SK-N-SH (cell line): ENCODE measurements around the gene ASCC3.

Experiments used
- CHD2 ChIP-seq: fragments of 150-350 bp; IDR thresholded peaks from 2 replicates; pipeline ENCODE4 v1.6.1; 2018; ENCODE audit warnings: low read length; ENCODE audit not compliant: partially characterized antibody
- CTCF ChIP-seq: fragments of 200-600 bp; sonication (generic); IDR thresholded peaks from 2 replicates; pipeline ENCODE4 v1.6.1; 2017; ENCODE audit warnings: antibody characterized with exemption, mild to moderate bottlenecking, moderate library complexity
- RAD21 ChIP-seq: IDR thresholded peaks from 2 replicates; pipeline ENCODE4 v1.6.1; 2012; ENCODE audit warnings: mild to moderate bottlenecking, low read length
- RFX5 ChIP-seq: IDR thresholded peaks from 2 replicates; pipeline ENCODE4 v1.6.1; 2012; ENCODE audit warnings: mild to moderate bottlenecking, improper control_type of control experiment, low read length
- TF ChIP-seq, protein P1 (sequence below): fragments of 150-350 bp; IDR thresholded peaks from 2 replicates; pipeline ENCODE4 v1.6.1; 2017; ENCODE audit warnings: antibody characterized with exemption, low read length, low read depth, borderline replicate concordance

- TF ChIP-seq RFX5 (no peak), RAD21 (no peak), CTCF (no peak), CHD2 (no peak)
- TF ChIP-seq, protein P1, sequence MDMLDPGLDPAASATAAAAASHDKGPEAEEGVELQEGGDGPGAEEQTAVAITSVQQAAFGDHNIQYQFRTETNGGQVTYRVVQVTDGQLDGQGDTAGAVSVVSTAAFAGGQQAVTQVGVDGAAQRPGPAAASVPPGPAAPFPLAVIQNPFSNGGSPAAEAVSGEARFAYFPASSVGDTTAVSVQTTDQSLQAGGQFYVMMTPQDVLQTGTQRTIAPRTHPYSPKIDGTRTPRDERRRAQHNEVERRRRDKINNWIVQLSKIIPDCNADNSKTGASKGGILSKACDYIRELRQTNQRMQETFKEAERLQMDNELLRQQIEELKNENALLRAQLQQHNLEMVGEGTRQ = no peak
These were observed 267.5 kb downstream of the ASCC3 start for GRCh38 chr6:100613656-100614055.
